ENCODE measurements around the gene VSIR. TPM values are rescaled to one million over a fixed set of nuclear protein-coding genes. Genes with fewer than 3 reads are reported as not detected.

Gene VSIR
- total and polyA plus RNA-seq, 10 of the 15 experiments (the other 5 are each of a cell fraction or from before 2014, with no cell fraction given), result 0.19 to 12.5 (median 6.7) TPM

DNA sequence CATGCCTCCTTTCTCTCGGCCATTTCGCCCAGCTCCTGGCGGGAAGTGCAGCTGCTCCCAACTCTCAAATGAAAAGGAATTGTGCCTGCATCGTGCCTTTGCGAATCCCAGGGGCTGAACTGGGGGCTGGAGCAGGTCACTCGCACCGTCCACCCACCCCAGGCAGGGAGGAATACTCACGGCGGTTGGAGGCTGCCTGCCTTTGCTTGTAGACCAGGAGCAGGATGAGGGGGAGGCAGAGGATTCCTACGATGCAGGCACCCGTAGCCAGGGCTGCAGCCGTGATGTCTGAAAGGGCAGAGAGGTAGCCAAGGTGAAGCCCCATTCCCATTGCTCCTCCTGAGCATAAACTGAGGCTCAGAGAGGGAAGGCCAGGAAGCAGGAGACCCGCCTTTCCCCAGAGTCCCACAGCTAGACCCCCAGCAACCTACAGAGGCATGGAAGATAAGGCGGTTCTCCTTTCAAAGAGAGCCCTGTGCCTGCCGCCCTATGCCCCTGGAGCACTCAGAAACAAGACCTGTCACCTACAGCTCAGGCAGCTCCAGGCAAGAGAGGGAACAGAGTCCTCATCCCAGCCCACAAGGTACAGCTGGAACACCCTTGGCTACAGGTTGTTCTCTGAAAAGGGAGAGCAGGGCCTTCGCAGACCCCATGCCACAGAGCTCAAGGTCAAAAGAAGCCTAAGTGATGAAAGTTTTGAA is 18.0 kb downstream of the VSIR start (continued):
- TF ChIP-seq, protein P1, sequence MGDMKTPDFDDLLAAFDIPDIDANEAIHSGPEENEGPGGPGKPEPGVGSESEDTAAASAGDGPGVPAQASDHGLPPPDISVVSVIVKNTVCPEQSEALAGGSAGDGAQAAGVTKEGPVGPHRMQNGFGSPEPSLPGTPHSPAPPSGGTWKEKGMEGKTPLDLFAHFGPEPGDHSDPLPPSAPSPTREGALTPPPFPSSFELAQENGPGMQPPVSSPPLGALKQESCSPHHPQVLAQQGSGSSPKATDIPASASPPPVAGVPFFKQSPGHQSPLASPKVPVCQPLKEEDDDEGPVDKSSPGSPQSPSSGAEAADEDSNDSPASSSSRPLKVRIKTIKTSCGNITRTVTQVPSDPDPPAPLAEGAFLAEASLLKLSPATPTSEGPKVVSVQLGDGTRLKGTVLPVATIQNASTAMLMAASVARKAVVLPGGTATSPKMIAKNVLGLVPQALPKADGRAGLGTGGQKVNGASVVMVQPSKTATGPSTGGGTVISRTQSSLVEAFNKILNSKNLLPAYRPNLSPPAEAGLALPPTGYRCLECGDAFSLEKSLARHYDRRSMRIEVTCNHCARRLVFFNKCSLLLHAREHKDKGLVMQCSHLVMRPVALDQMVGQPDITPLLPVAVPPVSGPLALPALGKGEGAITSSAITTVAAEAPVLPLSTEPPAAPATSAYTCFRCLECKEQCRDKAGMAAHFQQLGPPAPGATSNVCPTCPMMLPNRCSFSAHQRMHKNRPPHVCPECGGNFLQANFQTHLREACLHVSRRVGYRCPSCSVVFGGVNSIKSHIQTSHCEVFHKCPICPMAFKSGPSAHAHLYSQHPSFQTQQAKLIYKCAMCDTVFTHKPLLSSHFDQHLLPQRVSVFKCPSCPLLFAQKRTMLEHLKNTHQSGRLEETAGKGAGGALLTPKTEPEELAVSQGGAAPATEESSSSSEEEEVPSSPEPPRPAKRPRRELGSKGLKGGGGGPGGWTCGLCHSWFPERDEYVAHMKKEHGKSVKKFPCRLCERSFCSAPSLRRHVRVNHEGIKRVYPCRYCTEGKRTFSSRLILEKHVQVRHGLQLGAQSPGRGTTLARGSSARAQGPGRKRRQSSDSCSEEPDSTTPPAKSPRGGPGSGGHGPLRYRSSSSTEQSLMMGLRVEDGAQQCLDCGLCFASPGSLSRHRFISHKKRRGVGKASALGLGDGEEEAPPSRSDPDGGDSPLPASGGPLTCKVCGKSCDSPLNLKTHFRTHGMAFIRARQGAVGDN (IDR thresholded peaks at IDR 0.05), result no peak
- TF ChIP-seq BMI1 (IDR thresholded peaks at IDR 0.05; ENCODE audit: borderline replicate concordance) (no peak), POLR2AphosphoS2 (IDR thresholded peaks at IDR 0.05; ENCODE audit: low read depth, low read length) (no peak), GATAD2B (conservative IDR thresholded peaks at IDR 0.05; ENCODE audit: low read depth) (no peak)
- TF ChIP-seq, protein P2, sequence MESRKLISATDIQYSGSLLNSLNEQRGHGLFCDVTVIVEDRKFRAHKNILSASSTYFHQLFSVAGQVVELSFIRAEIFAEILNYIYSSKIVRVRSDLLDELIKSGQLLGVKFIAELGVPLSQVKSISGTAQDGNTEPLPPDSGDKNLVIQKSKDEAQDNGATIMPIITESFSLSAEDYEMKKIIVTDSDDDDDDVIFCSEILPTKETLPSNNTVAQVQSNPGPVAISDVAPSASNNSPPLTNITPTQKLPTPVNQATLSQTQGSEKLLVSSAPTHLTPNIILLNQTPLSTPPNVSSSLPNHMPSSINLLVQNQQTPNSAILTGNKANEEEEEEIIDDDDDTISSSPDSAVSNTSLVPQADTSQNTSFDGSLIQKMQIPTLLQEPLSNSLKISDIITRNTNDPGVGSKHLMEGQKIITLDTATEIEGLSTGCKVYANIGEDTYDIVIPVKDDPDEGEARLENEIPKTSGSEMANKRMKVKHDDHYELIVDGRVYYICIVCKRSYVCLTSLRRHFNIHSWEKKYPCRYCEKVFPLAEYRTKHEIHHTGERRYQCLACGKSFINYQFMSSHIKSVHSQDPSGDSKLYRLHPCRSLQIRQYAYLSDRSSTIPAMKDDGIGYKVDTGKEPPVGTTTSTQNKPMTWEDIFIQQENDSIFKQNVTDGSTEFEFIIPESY (IDR thresholded peaks at IDR 0.05), result no peak
